GM23338 (cell line): Measurements from ENCODE around the gene ARCN1. TPM values are rescaled to one million over a fixed set of nuclear protein-coding genes. Genes with fewer than 3 reads are reported as not detected.

Source experiments
- ATAC-seq: fragments of 200-7000 bp; cut with Tn5 transposase; 3 replicates; pipeline ENCODE4 v1.9.1; 2020
- DNase-seq: peaks from one replicate; pipeline ENCODE4 v3.0.0-alpha.2; 2015; ENCODE audit warnings: low spot score
- H2AFZ ChIP-seq: fragments of 200-600 bp; sonication (generic); 2 replicates; pipeline ENCODE4 v1.8.0; 2016; ENCODE audit warnings: antibody characterized with exemption, mild to moderate bottlenecking, moderate library complexity
- H3F3A ChIP-seq: fragments of 200-600 bp; sonication (generic); replicated peaks from 2 replicates; pipeline ENCODE4 v1.8.0; 2017; ENCODE audit warnings: antibody characterized with exemption, mixed run types, low read depth
- H3K27ac ChIP-seq: fragments of 200-600 bp; sonication (generic); 2 replicates; pipeline ENCODE4 v1.6.1; 2016; ENCODE audit warnings: low read depth
- H3K27me3 ChIP-seq: fragments of 200-600 bp; sonication (generic); 2 replicates; pipeline ENCODE4 v1.8.0; 2016; ENCODE audit warnings: mild to moderate bottlenecking, mixed run types, moderate library complexity; ENCODE audit not compliant: insufficient read depth
- H3K36me3 ChIP-seq: fragments of 200-600 bp; sonication (generic); 2 replicates; pipeline ENCODE4 v1.8.0; 2016; ENCODE audit warnings: mild to moderate bottlenecking; ENCODE audit not compliant: insufficient read depth
- H3K4me1 ChIP-seq: fragments of 200-600 bp; sonication (generic); 2 replicates; pipeline ENCODE4 v1.8.0; 2016; ENCODE audit warnings: mild to moderate bottlenecking, moderate library complexity; ENCODE audit not compliant: insufficient read depth
- H3K4me2 ChIP-seq: fragments of 200-600 bp; sonication (generic); 2 replicates; pipeline ENCODE4 v1.7.1; 2017; ENCODE audit warnings: mixed run types
- H3K4me3 ChIP-seq: fragments of 200-600 bp; sonication (generic); 2 replicates; pipeline ENCODE4 v1.6.1; 2016; ENCODE audit warnings: mixed run types
- H3K79me2 ChIP-seq: fragments of 200-600 bp; sonication (generic); replicated peaks from 2 replicates; pipeline ENCODE4 v1.8.0; 2017; ENCODE audit warnings: mild to moderate bottlenecking; ENCODE audit not compliant: insufficient read depth
- H3K9me2 ChIP-seq: fragments of 200-600 bp; sonication (generic); 2 replicates; pipeline ENCODE4 v1.8.0; 2017; ENCODE audit not compliant: insufficient read depth
- H4K20me1 ChIP-seq: fragments of 200-600 bp; sonication (generic); replicated peaks from 2 replicates; pipeline ENCODE4 v1.8.0; 2017; ENCODE audit warnings: mild to moderate bottlenecking; ENCODE audit not compliant: insufficient read depth
- H3K27ac Mint-ChIP-seq: 2 replicates; pipeline ENCODE4 v1.8.0; 2020; ENCODE audit warnings: inconsistent platforms, mild to moderate bottlenecking, moderate library complexity, mixed read lengths
- H3K27me3 Mint-ChIP-seq: 3 replicates; pipeline ENCODE4 v1.8.0; 2022; ENCODE audit warnings: low read depth, mild to moderate bottlenecking, moderate library complexity, mixed read lengths, inconsistent platforms; ENCODE audit not compliant: insufficient read depth, poor library complexity
- H3K36me3 Mint-ChIP-seq: 3 replicates; pipeline ENCODE4 v1.8.0; 2021; ENCODE audit warnings: low read depth, mild to moderate bottlenecking, inconsistent platforms, moderate library complexity, mixed read lengths
- H3K4me1 Mint-ChIP-seq: 3 replicates; pipeline ENCODE4 v1.8.0; 2020; ENCODE audit warnings: mild to moderate bottlenecking, inconsistent platforms, mixed read lengths
- H3K4me3 Mint-ChIP-seq: 3 replicates; pipeline ENCODE4 v1.8.0; 2021; ENCODE audit warnings: moderate library complexity, mild to moderate bottlenecking, inconsistent platforms, mixed read lengths
- H3K9me3 Mint-ChIP-seq: 3 replicates; pipeline ENCODE4 v1.8.0; 2020; ENCODE audit warnings: moderate library complexity, mild to moderate bottlenecking, inconsistent platforms, mixed read lengths
- CREB1 ChIP-seq: fragments of 250-450 bp; sonication (Bioruptor Pico); IDR thresholded peaks from 2 replicates; pipeline ENCODE4 v1.5.0; 2020; ENCODE audit warnings: low read depth, mild to moderate bottlenecking, moderate library complexity
- CTCF ChIP-seq, 2 experiments: fragments of 200-600 bp in 1 of 2; sonication (generic) in 1 of 2; conservative IDR thresholded peaks; 2 replicates each; pipeline versions ENCODE4 v1.5.1 to v1.6.1; 2016 to 2017; ENCODE audit warnings: antibody characterized with exemption in 2 of 2, low read depth in 2 of 2, mild to moderate bottlenecking in 2 of 2, moderate library complexity in 1 of 2
- ETS1 ChIP-seq: IDR thresholded peaks from 2 replicates; pipeline ENCODE4 v1.6.1; 2016; ENCODE audit warnings: antibody characterized with exemption
- EZH2 ChIP-seq: fragments of 200-600 bp; sonication (generic); IDR thresholded peaks from one replicate; pipeline ENCODE4 v1.8.0; 2017; ENCODE audit warnings: antibody characterized with exemption, mild to moderate bottlenecking, low read depth; ENCODE audit not compliant: unreplicated experiment
- EZH2phosphoT487 ChIP-seq: fragments of 200-600 bp; sonication (generic); IDR thresholded peaks from one replicate; pipeline ENCODE4 v1.8.1; 2018; ENCODE audit warnings: antibody characterized with exemption; ENCODE audit not compliant: unreplicated experiment
- JUNB ChIP-seq: IDR thresholded peaks from one replicate; pipeline ENCODE4 v1.6.1; 2016; ENCODE audit warnings: antibody characterized with exemption; ENCODE audit not compliant: unreplicated experiment
- NANOG ChIP-seq: IDR thresholded peaks from 2 replicates; pipeline ENCODE4 v1.6.1; 2016; ENCODE audit warnings: antibody characterized with exemption, borderline replicate concordance
- POLR2AphosphoS5 ChIP-seq: IDR thresholded peaks from 2 replicates; pipeline ENCODE4 v1.6.1; 2016; ENCODE audit warnings: antibody characterized with exemption, low read depth
- STAT1 ChIP-seq: IDR thresholded peaks from one replicate; pipeline ENCODE4 v1.6.1; 2016; ENCODE audit warnings: antibody characterized with exemption; ENCODE audit not compliant: unreplicated experiment
- ZNF114 ChIP-seq: fragments of 250-450 bp; sonication (Bioruptor Pico); IDR thresholded peaks from 2 replicates; pipeline ENCODE4 v1.5.0; 2020; ENCODE audit warnings: mild to moderate bottlenecking, moderate library complexity
- ZNF331 ChIP-seq: fragments of 250-450 bp; sonication (Bioruptor Pico); IDR thresholded peaks from 2 replicates; pipeline ENCODE4 v1.5.0; 2020; ENCODE audit warnings: low read depth, mild to moderate bottlenecking, moderate library complexity
- ZNF462 ChIP-seq: fragments of 250-450 bp; sonication (Bioruptor Pico); IDR thresholded peaks from 2 replicates; pipeline ENCODE4 v1.5.0; 2020; ENCODE audit warnings: mild to moderate bottlenecking, moderate library complexity
- polyA plus RNA-seq: library from polyadenylated mRNA; unstranded; fragments of >200 nt; fragmentation: Nextera tagmentation; extraction: Ambion mirVana; gene quantifications from 2 replicates; pipeline ENCODE4 v1.2.1, GENCODE V29; 2016
- total RNA-seq: library from RNA; depleted of rRNA; stranded (reverse); fragments of >200 nt; shearing (Covaris generic); gene quantifications from 2 replicates; pipeline ENCODE4 v1.2.3, GENCODE V29; 2014

The ARCN1 gene
- total and polyA plus RNA-seq, 2 experiments from 2014 or later, result 79.9 to 106 TPM

GRCh38 chr11:118633979-118634378 lies 61.8 kb downstream of the ARCN1 start (continued):
- TF ChIP-seq ZNF331 (CRISPR knock-in tag), result no peak
- TF ChIP-seq STAT1, result no peak
- TF ChIP-seq CREB1 (CRISPR knock-in tag), result no peak
- TF ChIP-seq EZH2phosphoT487, result no peak
- no peak for TF ChIP-seq NANOG
- no peak for TF ChIP-seq POLR2AphosphoS5
- no peak for TF ChIP-seq ZNF114 (CRISPR knock-in tag)

GRCh38 chr11:118634431-118635236 lies 62.4 kb downstream of the ARCN1 start:
- Histone ChIP-seq H3K79me2 (0 out of 2 replicates have a peak, but pooled peaks cover 3% of the 10 kb centered on the region), H3K9me2 (no peaks in the 10 kb centered on the region), H3K36me3 (peaks cover 8% of the 10 kb centered on the region; the same call in 1 of the 2 replicates), H3K27me3 (no peaks in the 10 kb centered on the region), H3K4me3 (peak overlapping the region; percentile 67), H3F3A (peaks cover 21% of the 10 kb centered on the region), H4K20me1 (peaks cover 7% of the 10 kb centered on the region), H3K4me2 (peak overlapping the region; percentile 96), H3K4me1 (peaks cover 22% of the 10 kb centered on the region), H3K27ac (peak overlapping the region; percentile 95), H2AFZ (0 out of 2 replicates have a peak overlapping the region, but pooled peaks have one; percentile 44)
- H3K4me1 Mint-ChIP-seq, result peaks cover 28% of the 10 kb centered on the region
- DNase-seq, result peak; percentile 96
- H3K4me3 Mint-ChIP-seq, result peak overlapping the region; percentile 79
- peaks cover 29% of the 10 kb centered on the region for H3K27me3 Mint-ChIP-seq
- peaks cover 43% of the 10 kb centered on the region for H3K36me3 Mint-ChIP-seq
- no peaks in the 10 kb centered on the region for H3K9me3 Mint-ChIP-seq
- ATAC-seq, result peak; percentile 90
- H3K27ac Mint-ChIP-seq, result peak overlapping the region; percentile 89
- peak; percentile 62 for TF ChIP-seq POLR2AphosphoS5
- no peak for TF ChIP-seq ETS1
- no peak for TF ChIP-seq EZH2phosphoT487
- no peak for TF ChIP-seq EZH2
- TF ChIP-seq NANOG, result no peak
- no peak for TF ChIP-seq ZNF462 (CRISPR knock-in tag)
- TF ChIP-seq STAT1, result no peak
- TF ChIP-seq CTCF (conservative IDR thresholded peaks at IDR 0.05; ENCODE audit: low read depth in 2 of 2), result peak; percentile 23; a peak in 2 of 4 replicates
- TF ChIP-seq JUNB, result no peak
